AG09319 (cell line): Measurements from ENCODE around the gene SAMMSON.
A peak's percentile ranks its signal among the peaks of the same experiment; 100 is the strongest.

Experiments
- DNase-seq: peaks from one replicate; pipeline ENCODE4 v3.0.0-alpha.2; 2010; ENCODE audit warnings: low read depth; ENCODE audit errors: extremely low read depth
- TF ChIP-seq, protein P1 (sequence below): IDR thresholded peaks from 2 replicates; pipeline ENCODE4 v1.5.1; 2011; ENCODE audit warnings: low read depth, mild to moderate bottlenecking, inconsistent platforms, low read length, moderate library complexity

The SAMMSON gene

DNA sequence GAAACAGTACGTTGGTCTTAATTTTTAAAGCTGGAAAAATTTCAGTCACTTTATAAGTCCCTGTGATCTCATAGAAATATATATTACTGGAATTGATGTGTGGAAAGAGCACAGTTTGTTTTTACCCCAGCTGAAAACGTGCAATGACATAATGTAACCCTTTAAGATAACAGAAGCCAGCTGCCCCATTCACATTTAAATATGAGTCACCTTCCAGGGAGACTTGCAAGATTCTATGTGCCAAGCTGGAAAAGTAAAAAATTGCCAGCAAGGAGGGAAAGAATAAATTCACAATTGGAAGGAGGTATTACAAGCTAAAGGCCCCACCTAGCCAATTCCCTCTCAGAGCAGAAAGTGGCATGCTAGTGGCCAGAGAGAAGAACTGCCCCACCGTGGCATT, 50.2 kb downstream of the SAMMSON start:
- no peak for DNase-seq
- TF ChIP-seq, protein P1, sequence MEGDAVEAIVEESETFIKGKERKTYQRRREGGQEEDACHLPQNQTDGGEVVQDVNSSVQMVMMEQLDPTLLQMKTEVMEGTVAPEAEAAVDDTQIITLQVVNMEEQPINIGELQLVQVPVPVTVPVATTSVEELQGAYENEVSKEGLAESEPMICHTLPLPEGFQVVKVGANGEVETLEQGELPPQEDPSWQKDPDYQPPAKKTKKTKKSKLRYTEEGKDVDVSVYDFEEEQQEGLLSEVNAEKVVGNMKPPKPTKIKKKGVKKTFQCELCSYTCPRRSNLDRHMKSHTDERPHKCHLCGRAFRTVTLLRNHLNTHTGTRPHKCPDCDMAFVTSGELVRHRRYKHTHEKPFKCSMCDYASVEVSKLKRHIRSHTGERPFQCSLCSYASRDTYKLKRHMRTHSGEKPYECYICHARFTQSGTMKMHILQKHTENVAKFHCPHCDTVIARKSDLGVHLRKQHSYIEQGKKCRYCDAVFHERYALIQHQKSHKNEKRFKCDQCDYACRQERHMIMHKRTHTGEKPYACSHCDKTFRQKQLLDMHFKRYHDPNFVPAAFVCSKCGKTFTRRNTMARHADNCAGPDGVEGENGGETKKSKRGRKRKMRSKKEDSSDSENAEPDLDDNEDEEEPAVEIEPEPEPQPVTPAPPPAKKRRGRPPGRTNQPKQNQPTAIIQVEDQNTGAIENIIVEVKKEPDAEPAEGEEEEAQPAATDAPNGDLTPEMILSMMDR, result no peak

- no peak for DNase-seq
- TF ChIP-seq, protein P1, result no peak
Measured at GRCh38 chr3:70053293-70053692, 53.8 kb downstream of the SAMMSON start.

- DNase-seq, result no peak
- TF ChIP-seq, protein P1, result no peak
Measured at GRCh38 chr3:70056081-70056480, 56.5 kb downstream of the SAMMSON start.

DNA sequence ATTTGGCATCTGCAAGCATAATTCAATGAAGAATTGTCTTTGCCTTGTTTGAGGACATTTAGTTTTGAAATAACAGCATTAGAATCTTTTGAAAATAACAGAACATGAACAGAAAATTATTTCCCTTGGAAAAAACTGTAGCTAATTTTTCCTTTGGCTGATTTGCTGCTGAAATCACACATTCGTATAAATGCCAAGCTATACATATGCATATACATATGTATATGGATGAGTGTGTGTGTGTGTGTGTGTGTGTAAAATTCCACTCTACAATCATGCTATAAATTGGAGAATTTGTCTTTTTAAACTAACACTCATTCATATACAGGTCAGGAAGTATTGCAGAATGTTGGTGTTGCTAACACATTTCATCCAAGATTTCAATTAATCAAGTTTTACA, 57.9 kb downstream of the SAMMSON start:
- TF ChIP-seq, protein P1, result no peak
- DNase-seq, result no peak

GRCh38 chr3:70061096-70061495, 61.6 kb downstream of the SAMMSON start:
- TF ChIP-seq, protein P1, result no peak
- DNase-seq, result no peak

GRCh38 chr3:70064194-70064779, 64.8 kb downstream of the SAMMSON start:
- peak; percentile 3 for DNase-seq

GRCh38 chr3:70065696-70066253, 66.2 kb downstream of the SAMMSON start:
- TF ChIP-seq, protein P1, result no peak
- DNase-seq, result no peak

More at GRCh38 chr3:70064194-70064779, 64.8 kb downstream of the SAMMSON start:
- TF ChIP-seq, protein P1, result peak; percentile 64
